ENCODE measurements around the gene RAD1.

DNA sequence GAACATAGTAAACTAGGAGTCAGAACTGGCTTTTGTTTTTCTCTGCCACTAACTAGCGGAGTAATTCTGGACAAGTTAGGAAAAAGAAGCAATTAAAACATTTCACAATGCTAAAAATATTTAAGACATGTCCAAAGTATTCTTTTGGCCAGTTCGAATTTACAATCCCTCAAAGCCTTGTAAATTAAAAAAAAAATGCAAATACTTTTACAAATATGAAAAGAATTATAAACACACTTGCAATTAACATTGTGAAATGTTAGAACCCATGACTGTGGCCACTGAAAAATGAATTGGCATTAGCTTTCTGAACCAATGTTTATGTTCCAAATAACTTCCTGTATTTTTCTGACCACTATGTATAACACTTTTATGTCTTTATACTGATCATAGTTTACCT is 2.2 kb downstream of the RAD1 start:
- TF ChIP-seq, protein P1, sequence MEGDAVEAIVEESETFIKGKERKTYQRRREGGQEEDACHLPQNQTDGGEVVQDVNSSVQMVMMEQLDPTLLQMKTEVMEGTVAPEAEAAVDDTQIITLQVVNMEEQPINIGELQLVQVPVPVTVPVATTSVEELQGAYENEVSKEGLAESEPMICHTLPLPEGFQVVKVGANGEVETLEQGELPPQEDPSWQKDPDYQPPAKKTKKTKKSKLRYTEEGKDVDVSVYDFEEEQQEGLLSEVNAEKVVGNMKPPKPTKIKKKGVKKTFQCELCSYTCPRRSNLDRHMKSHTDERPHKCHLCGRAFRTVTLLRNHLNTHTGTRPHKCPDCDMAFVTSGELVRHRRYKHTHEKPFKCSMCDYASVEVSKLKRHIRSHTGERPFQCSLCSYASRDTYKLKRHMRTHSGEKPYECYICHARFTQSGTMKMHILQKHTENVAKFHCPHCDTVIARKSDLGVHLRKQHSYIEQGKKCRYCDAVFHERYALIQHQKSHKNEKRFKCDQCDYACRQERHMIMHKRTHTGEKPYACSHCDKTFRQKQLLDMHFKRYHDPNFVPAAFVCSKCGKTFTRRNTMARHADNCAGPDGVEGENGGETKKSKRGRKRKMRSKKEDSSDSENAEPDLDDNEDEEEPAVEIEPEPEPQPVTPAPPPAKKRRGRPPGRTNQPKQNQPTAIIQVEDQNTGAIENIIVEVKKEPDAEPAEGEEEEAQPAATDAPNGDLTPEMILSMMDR (IDR thresholded peaks at IDR 0.05), result no peak
- TF ChIP-seq POLR2A (IDR thresholded peaks at IDR 0.05; ENCODE audit: low read depth), result no peak
- peak in 1 of 2 donors; percentile 30 for TF ChIP-seq POLR2AphosphoS5 (IDR thresholded peaks at IDR 0.05)
- TF ChIP-seq EP300 (IDR thresholded peaks at IDR 0.05), result no peak

Measured in esophagus muscularis mucosa (tissue), 4 donors.